HCT116 (cell line): Measurements from ENCODE around the gene SGSM2. TPM values are rescaled to one million over a fixed set of nuclear protein-coding genes. Genes with fewer than 3 reads are reported as not detected.
A peak's percentile ranks its signal among the peaks of the same experiment; 100 is the strongest.

ENCODE experiments used
- ATAC-seq: fragments of 200-7000 bp; cut with Tn5 transposase; 2 replicates; pipeline ENCODE4 v1.9.1; 2020; ENCODE audit warnings: mild to moderate bottlenecking, moderate library complexity
- BruUV-seq: library from RNA; stranded (reverse); fragments of 400-500 nt; replicated peaks from 2 replicates; lab custom pipeline; 2021; lab: Mats Ljungman, UMichigan
- CTCF ChIA-PET: fragments of 300-600 bp; sonication (Branson Sonifier 250); formaldehyde crosslinking; loops from one replicate; lab custom pipeline; 2021; ENCODE audit warnings: antibody characterized with exemption; lab: Charles Lee
- POLR2A ChIA-PET: fragments of 300-600, 350-600 bp; sonication (Branson Sonifier 250); formaldehyde crosslinking; loops from one replicate; lab custom pipeline; 2021; ENCODE audit warnings: antibody characterized with exemption; lab: Charles Lee
- RAD21 ChIA-PET, 2 experiments: fragments of 300-600 bp; sonication (Branson Sonifier 250); formaldehyde crosslinking; loops; one replicate each; lab custom pipeline; 2023; ENCODE audit warnings: low total read pairs in 2 of 2; ENCODE audit not compliant: uncharacterized antibody in 2 of 2, unreplicated experiment in 2 of 2, low non-redundant PET in 1 of 2; lab: Charles Lee
- DNase-seq: peaks from one replicate; pipeline ENCODE4 v3.0.0-alpha.2; 2010; ENCODE audit warnings: low read depth, low spot score
- H2AFZ ChIP-seq: fragments of 200-600 bp; shearing (Covaris generic), sonication (generic); 2 replicates; pipeline ENCODE4 v1.6.1; 2017; ENCODE audit warnings: low read depth, mixed run types, mixed read lengths, antibody characterized with exemption, low read length; ENCODE audit not compliant: poor library complexity, severe bottlenecking
- H3K27ac ChIP-seq: 2 replicates; pipeline ENCODE4 v1.5.1; 2012; ENCODE audit warnings: low read depth, low read length
- H3K27me3 ChIP-seq: fragments of 200-600 bp; sonication (generic); 2 replicates; pipeline ENCODE4 v1.6.1; 2016; ENCODE audit warnings: mixed run types, low read length, mixed read lengths; ENCODE audit not compliant: insufficient read depth
- H3K36me3 ChIP-seq, 2 experiments: fragments of 200-500 bp in 1 of 2; fragments of 200-600 bp in 1 of 2; sonication (Bioruptor generic) in 1 of 2; sonication (generic) in 1 of 2; 2 replicates each; pipeline versions ENCODE4 v1.5.1 to v1.6.1; 2014 to 2016; ENCODE audit warnings: low read length in 2 of 2, inconsistent platforms in 1 of 2, mixed read lengths in 1 of 2, mixed run types in 1 of 2; ENCODE audit not compliant: insufficient read depth in 2 of 2, control insufficient read depth in 1 of 2
- H3K4me1 ChIP-seq, 2 experiments: fragments of 200-600 bp in 1 of 2; sonication (generic) in 1 of 2; 2 replicates each; pipeline versions ENCODE4 v1.5.1 to v1.6.1; 2012 to 2017; ENCODE audit warnings: low read length in 2 of 2, inconsistent platforms in 1 of 2, mild to moderate bottlenecking in 1 of 2, mixed read lengths in 1 of 2, mixed run types in 1 of 2, moderate library complexity in 1 of 2; ENCODE audit not compliant: insufficient read depth in 2 of 2, control insufficient read depth in 1 of 2
- H3K4me2 ChIP-seq: fragments of 200-600 bp; sonication (generic); 2 replicates; pipeline ENCODE4 v1.6.1; 2017; ENCODE audit warnings: mixed run types, low read length, mixed read lengths
- H3K4me3 ChIP-seq, 2 experiments: fragments of 200-600 bp in 1 of 2; sonication (generic) in 1 of 2; replicated peaks in 1 of 2; 2 replicates each; pipeline ENCODE4 v1.5.1; 2011 to 2016; ENCODE audit warnings: low read length in 2 of 2, control low read depth in 1 of 2, low read depth in 1 of 2, mild to moderate bottlenecking in 1 of 2, mixed read lengths in 1 of 2, mixed run types in 1 of 2
- H3K79me2 ChIP-seq: fragments of 200-600 bp; sonication (generic); 2 replicates; pipeline ENCODE4 v1.6.1; 2017; ENCODE audit warnings: mild to moderate bottlenecking, mixed run types, low read length, moderate library complexity, mixed read lengths; ENCODE audit not compliant: insufficient read depth
- H3K9ac ChIP-seq: fragments of 200-600 bp; sonication (generic); 2 replicates; pipeline ENCODE4 v1.6.1; 2016; ENCODE audit warnings: low read length, mixed read lengths
- H3K9me2 ChIP-seq: fragments of 200-600 bp; sonication (generic), shearing (Covaris generic); 2 replicates; pipeline ENCODE4 v1.6.1; 2017; ENCODE audit warnings: mixed run types, mild to moderate bottlenecking, moderate library complexity; ENCODE audit not compliant: insufficient read depth
- H3K9me3 ChIP-seq, 2 experiments: fragments of 200-500 bp in 1 of 2; fragments of 200-600 bp in 1 of 2; sonication (Bioruptor generic) in 1 of 2; sonication (generic) in 1 of 2; 2 replicates each; pipeline ENCODE4 v1.6.1; 2014 to 2017; ENCODE audit warnings: low read length in 2 of 2, mixed read lengths in 2 of 2, inconsistent platforms in 1 of 2, low read depth in 1 of 2, mild to moderate bottlenecking in 1 of 2, mixed run types in 1 of 2, moderate library complexity in 1 of 2; ENCODE audit not compliant: control insufficient read depth in 1 of 2, insufficient read depth in 1 of 2
- H4K20me1 ChIP-seq: fragments of 200-600 bp; sonication (generic), shearing (Covaris generic); 2 replicates; pipeline ENCODE4 v1.6.1; 2017; ENCODE audit warnings: mixed run types, mild to moderate bottlenecking, moderate library complexity; ENCODE audit not compliant: insufficient read depth
- ELF1 ChIP-seq: IDR thresholded peaks from 2 replicates; pipeline ENCODE4 v1.6.1; 2012; ENCODE audit warnings: low read depth, borderline replicate concordance
- EZH2 ChIP-seq: fragments of 200-600 bp; sonication (generic); IDR thresholded peaks from 2 replicates; pipeline ENCODE4 v1.6.1; 2017; ENCODE audit warnings: antibody characterized with exemption, mixed run types
- RAD21 ChIP-seq: IDR thresholded peaks from 2 replicates; pipeline ENCODE4 v1.6.1; 2012; ENCODE audit warnings: low read depth, mild to moderate bottlenecking
- SIN3A ChIP-seq: IDR thresholded peaks from 2 replicates; pipeline ENCODE4 v1.6.1; 2012; ENCODE audit warnings: low read depth
- SRF ChIP-seq: IDR thresholded peaks from 2 replicates; pipeline ENCODE4 v1.6.1; 2012; ENCODE audit warnings: low read depth
- TCF7L2 ChIP-seq: IDR thresholded peaks from 2 replicates; pipeline ENCODE4 v1.7.0; 2011; ENCODE audit warnings: borderline replicate concordance, inconsistent platforms; ENCODE audit not compliant: insufficient read depth, insufficient read length; ENCODE audit errors: extremely low read depth
- YY1 ChIP-seq: IDR thresholded peaks from 2 replicates; pipeline ENCODE4 v1.6.1; 2011; ENCODE audit warnings: low read length, low read depth, moderate library complexity, mild to moderate bottlenecking; ENCODE audit not compliant: insufficient replicate concordance; ENCODE audit errors: extremely low read depth
- intact Hi-C: fragments of 100-400 bp; cut with micrococcal nuclease; formaldehyde crosslinking; loops from 2 replicates; pipeline ENCODE4 v1.10.0; 2022
- total RNA-seq: library from RNA; stranded (reverse); gene quantifications from one replicate; pipeline ENCODE4 v1.2.1, GENCODE V29; 2021; ENCODE audit not compliant: unreplicated experiment
- TF ChIP-seq, protein P1 (sequence below): IDR thresholded peaks from 2 replicates; pipeline ENCODE4 v1.6.1; 2011; ENCODE audit warnings: mild to moderate bottlenecking, low read length, moderate library complexity; ENCODE audit not compliant: insufficient replicate concordance; ENCODE audit errors: extremely low read depth

The SGSM2 gene
- total RNA-seq, 1 experiment from 2014 or later: 68.1 TPM

DNA sequence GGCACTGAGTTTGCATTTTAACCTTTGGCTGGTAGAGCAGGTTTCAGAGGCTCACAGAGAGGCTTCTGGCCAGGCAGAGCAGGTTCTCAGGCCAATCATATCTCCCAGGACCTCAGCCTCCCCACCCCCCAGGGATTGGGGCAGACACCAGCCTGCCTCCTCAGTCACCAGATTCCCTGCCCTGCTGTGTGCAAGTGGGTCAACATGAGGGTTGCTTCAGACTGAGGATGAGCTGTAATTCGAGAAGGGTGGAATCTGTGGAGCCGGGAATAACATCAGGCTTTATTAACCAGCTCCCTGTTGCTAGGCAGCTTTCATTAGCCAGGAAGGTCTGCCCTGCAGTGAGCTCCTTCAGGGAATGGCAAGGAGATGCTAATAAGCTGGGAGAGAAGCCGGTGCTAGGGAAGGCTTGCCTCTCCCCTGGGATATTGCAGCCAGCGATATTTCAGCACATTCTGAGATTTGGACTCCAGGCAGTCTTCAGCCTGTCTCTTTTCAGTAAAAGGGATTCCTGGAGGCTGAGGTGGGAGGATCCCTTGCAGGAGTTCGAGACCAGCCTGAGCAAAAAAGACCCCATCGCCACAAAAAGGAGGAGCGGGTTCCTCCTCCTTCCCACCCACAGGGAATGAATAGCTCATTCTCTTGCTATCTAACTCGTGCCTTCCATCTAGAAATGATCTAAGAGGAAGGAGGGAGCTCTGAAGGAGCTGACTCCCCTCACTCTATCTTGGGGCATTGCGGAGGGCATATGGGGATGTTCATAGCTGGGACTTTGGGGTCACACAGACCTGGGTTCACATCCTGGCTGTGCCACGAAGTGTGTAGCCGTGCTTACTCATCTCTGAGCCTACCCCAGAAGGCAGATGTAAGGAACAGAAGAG, 10.7 kb downstream of the SGSM2 start:
- ATAC-seq: peak; percentile 69
- no peak overlapping the region; the same call in 1 of the 2 replicates for H3K27ac ChIP-seq
- peaks cover 7 to 13% of the 10 kb centered on the region in 2 experiments; a peak in 3 of 4 replicates for H3K36me3 ChIP-seq
- peaks cover 25 to 35% of the 10 kb centered on the region in 2 experiments for H3K4me1 ChIP-seq
- BruUV-seq: no TSS peak
- ChIA-PET POLR2A (interaction anchor here (0.6 to 1.3 kb wide), 3 partner anchors 10 to 12 kb away, joined by 3 to 5 read pairs (median 5); partner anchors contain the start of gene TSR1), RAD21 (no interaction called here), CTCF (interaction anchor here (1.1 to 1.3 kb wide), 2 partner anchors 10 to 11 kb away, joined by 3 read pairs; no protein-coding TSS in a partner anchor)
- no peak overlapping the region for H3K9ac ChIP-seq
- no peaks in the 10 kb centered on the region for H3K9me3 ChIP-seq
- H3K4me3 ChIP-seq: no peak overlapping the region
- DNase-seq: no peak
- H2AFZ ChIP-seq: no peak overlapping the region
- H4K20me1 ChIP-seq: no peaks in the 10 kb centered on the region
- H3K27me3 ChIP-seq: no peaks in the 10 kb centered on the region
- no peaks in the 10 kb centered on the region for H3K79me2 ChIP-seq
- H3K4me2 ChIP-seq: peak overlapping the region; percentile 46
- intact Hi-C loops: no loop called here
- no peaks in the 10 kb centered on the region for H3K9me2 ChIP-seq
- TF ChIP-seq, protein P1, sequence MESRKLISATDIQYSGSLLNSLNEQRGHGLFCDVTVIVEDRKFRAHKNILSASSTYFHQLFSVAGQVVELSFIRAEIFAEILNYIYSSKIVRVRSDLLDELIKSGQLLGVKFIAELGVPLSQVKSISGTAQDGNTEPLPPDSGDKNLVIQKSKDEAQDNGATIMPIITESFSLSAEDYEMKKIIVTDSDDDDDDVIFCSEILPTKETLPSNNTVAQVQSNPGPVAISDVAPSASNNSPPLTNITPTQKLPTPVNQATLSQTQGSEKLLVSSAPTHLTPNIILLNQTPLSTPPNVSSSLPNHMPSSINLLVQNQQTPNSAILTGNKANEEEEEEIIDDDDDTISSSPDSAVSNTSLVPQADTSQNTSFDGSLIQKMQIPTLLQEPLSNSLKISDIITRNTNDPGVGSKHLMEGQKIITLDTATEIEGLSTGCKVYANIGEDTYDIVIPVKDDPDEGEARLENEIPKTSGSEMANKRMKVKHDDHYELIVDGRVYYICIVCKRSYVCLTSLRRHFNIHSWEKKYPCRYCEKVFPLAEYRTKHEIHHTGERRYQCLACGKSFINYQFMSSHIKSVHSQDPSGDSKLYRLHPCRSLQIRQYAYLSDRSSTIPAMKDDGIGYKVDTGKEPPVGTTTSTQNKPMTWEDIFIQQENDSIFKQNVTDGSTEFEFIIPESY: no peak
- TF ChIP-seq ELF1: no peak
- no peak for TF ChIP-seq SRF
- no peak for TF ChIP-seq TCF7L2
- TF ChIP-seq SIN3A: no peak
- TF ChIP-seq YY1: no peak
- TF ChIP-seq RAD21: no peak
- no peak for TF ChIP-seq EZH2
